SH-SY5Y (cell line): ENCODE measurements around the gene GID8.

Experiments used
- GATA2 ChIP-seq: IDR thresholded peaks from 2 replicates; pipeline ENCODE4 v1.6.1; 2011; ENCODE audit warnings: mild to moderate bottlenecking, low read depth, low read length
- GATA3 ChIP-seq: IDR thresholded peaks from 2 replicates; pipeline ENCODE4 v1.6.1; 2011; ENCODE audit warnings: low read depth, mild to moderate bottlenecking, low read length, moderate library complexity

Gene GID8

DNA sequence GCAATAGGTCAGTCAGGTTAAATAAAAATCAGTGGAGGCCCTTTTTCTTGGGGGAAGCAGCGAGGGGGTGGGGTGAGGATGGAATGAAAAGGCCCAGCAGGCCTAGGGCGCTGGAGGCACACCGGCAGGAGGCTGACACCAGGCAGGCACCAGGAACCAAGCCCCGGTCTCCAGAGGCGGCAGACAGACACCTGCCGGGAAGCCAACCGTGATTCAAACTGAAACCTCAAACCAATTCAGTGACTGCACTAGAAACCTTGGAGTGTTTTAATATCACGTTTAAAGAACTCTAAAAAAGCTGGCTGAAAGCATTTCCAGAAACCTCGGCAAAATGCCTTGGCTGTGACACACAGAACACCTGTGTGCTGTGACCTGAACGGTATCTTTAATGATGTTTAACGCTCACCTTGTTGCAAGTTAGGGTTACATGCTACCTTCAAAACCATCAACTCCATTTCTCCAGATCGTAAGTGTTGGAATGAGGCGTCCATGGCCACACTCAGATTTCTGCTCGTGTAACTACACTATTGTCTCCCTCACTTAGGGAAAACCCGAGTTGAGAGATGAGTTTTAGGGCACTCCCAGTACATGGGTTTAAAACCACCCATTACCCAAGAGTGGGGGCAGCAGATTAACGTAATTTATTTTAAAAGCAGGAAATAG lies 38.8 kb upstream of the GID8 start:
- TF ChIP-seq GATA3, result no peak
- TF ChIP-seq GATA2, result no peak

GRCh38 chr20:62899633-62900051 lies 38.3 kb upstream of the GID8 start:
- TF ChIP-seq GATA2 (no peak), GATA3 (no peak)

- TF ChIP-seq GATA3 (no peak), GATA2 (no peak)
Measured at GRCh38 chr20:62900052-62900691, 37.8 kb upstream of the GID8 start.

- TF ChIP-seq GATA2 (no peak), GATA3 (no peak)
Measured at GRCh38 chr20:62900692-62901584, 37.0 kb upstream of the GID8 start.

- TF ChIP-seq GATA3 (no peak), GATA2 (no peak)
Measured at GRCh38 chr20:62901891-62902290, 36.1 kb upstream of the GID8 start.

GRCh38 chr20:62902926-62903615 lies 34.9 kb upstream of the GID8 start:
- no peak for TF ChIP-seq GATA2
- no peak for TF ChIP-seq GATA3

DNA sequence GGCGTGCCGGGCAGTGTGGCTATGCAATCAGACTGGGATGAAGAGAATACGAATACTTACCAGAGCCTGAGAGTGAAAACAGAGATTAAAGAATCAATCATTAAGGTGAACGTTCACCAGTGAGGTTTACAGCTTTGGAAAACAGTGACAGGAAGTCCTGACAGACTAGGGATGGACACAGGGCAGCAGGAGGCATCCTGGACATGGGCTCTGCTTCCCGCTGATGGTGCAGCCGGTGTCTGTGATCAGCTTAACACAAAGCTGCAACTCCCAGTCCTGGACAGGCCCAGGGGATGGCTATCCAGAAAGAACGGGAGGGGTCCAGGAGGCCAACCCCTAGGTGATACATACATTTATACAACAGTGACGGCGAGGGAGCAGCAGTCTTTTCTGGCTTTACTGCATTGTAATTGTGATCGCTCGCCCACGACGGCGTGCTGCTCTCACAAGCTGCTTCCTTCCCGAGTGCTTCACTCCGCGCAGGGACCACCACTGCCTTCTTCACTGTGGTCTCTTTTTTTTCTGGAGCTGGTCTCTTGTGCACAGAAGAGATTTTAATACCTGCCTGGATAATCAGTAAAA lies 32.3 kb upstream of the GID8 start:
- no peak for TF ChIP-seq GATA3
- TF ChIP-seq GATA2, result no peak

GRCh38 chr20:62906209-62906608 lies 31.7 kb upstream of the GID8 start:
- no peak for TF ChIP-seq GATA3
- TF ChIP-seq GATA2, result no peak

- no peak for TF ChIP-seq GATA2
- TF ChIP-seq GATA3, result no peak
Measured at GRCh38 chr20:62906647-62907375, 31.1 kb upstream of the GID8 start.

DNA sequence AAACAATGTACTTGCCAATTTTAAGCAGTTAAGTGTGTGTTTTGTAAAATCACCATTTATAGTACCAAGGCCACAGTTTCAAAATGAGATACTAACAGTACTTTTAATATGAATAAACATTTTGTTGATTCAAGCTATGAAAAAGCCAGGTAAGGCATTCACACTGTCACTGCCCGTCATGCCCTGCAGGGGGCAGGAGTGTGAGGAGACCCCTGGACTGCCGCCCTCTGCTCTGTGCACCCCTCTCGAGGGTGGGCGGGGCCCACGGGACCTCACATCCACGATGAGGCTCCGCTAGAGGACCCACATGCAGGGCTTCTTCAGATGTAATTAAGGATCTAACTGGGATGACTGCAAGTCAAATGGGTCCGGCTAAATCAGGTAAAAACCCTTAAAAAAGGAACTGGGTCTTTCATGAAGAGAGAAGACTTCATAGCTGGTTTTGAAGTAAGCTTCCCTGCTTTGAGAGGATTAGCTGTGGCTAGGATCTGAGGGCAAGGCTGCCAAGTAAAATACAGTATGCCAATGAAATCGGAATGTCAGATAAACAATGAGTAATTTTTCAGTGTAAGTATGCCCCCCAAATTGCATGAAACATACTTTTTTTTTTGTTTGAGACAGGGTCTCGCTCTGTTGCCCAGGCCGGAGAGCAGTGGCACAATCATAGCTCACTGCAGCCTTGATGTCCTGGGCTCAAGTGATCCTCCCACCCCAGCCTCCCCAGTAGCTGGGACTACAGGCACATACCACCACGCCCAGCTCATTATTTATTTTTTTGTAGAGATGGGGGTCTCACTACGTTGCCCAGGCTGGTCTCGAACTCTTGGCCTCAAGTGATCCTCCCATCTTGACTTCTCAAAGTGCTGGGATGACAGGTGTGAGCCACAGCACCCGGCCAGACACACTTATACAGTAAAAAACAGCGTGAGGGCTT lies 30.3 kb upstream of the GID8 start:
- TF ChIP-seq GATA3, result no peak
- TF ChIP-seq GATA2, result no peak

DNA sequence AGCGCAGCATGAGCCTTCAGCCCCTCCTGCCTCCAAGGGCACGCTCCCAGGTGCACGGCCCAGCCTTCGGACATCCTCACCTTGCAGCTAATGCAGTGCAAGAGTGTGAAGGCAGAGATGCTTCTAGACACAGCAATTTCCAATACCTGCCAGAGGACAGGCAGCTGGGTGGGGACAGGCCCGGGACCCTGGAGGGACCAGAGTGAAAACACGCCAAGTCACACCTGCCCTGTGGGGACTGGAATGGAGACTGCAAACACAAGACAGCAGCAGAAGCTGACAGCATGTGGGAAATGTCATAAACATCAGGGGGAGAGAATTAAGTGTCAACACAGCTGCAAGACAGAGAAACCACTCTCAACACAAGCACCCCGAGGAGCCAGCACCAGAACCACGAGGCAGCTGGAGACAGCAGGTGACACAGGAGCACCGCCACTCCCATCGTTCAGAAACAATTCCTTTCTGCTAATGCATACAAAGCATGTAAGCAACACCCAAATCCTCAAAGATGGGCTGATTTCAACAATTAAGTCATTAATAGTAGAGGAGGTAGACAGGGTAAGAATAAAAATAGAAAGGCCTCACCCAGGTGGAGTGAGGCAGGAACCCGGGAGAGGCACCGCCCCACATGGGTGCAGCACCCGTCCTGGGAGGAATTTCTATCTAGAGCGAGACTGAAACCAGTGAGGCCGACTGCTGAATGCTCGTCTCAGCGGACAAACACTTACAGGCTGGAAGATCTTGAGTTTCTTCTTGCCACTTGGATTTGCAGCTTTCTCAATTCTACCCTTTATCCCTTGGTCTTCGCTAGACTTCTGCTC lies 28.8 kb upstream of the GID8 start:
- TF ChIP-seq GATA3, result no peak

DNA sequence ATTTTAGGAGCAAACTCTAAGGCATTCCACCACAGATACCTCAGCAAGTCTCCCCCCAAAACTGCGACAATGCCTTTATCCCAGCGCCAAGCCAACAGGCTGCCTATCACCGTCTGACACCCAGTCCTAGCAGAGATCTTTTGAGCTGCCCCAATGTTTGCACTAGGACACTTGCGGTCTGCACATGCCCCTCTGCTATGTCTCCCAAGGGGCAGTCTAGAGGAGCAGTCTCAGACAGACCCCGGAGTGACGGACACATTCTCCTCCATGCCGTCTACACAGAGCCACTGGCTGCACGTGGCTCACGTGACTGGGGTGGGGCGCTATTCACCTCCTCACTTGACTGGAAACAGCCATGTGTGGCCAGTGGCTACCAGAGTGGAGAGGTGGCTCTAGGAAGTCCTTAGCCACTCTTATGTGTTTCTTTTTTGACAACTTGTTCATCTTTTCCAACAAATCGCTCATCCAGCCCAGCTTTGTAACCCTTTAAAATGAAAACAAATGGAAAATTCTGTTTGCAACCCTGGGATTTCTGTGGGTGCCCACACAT lies 27.7 kb upstream of the GID8 start:
- TF ChIP-seq GATA2, result no peak
- no peak for TF ChIP-seq GATA3
